Thoracic aorta endothelial cell (primary cell): ENCODE results near the gene MRFAP1L1. TPM values are rescaled to one million over a fixed set of nuclear protein-coding genes. Genes with fewer than 3 reads are reported as not detected.

Source experiments
- total RNA-seq: library from RNA; depleted of rRNA; stranded (reverse); fragments of >200 nt; gene quantifications from 2 replicates; pipeline ENCODE4 v1.2.3, GENCODE V29; 2012

The MRFAP1L1 gene
- 45.0 and 52.9 TPM in 2 replicates for total RNA-seq

GRCh38 chr4:6709230-6710114, at the start of gene MRFAP1L1:
Gene MRFAP1L1 (minus strand): TSS chr4:6709865. CDS start chr4:6709629, 236 bp downstream.

GRCh38 chr4:6716018-6716911, 6.6 kb upstream of the MRFAP1L1 start, which contains the start of gene BLOC1S4:
Gene BLOC1S4 (plus strand): TSS chr4:6716174. CDS start chr4:6716210, 36 bp downstream.

GRCh38 chr4:6693231-6694176, 16.2 kb downstream of the MRFAP1L1 start, which contains the start of gene S100P:
Gene S100P (plus strand): TSS chr4:6693878. CDS start chr4:6693933, 55 bp downstream.

Other genes with a start within 250 kb of the MRFAP1L1 start
- gene PPP2R2C, start 237.3 kb downstream of the MRFAP1L1 start, total RNA-seq: under 0.01 TPM in 1 of 2 replicates, not detected in the other
- gene MAN2B2, start 134.7 kb downstream of the MRFAP1L1 start, total RNA-seq: 12.9 and 14.9 TPM in 2 replicates
- 181 and 216 TPM in 2 replicates for gene MRFAP1, start 69.2 kb downstream of the MRFAP1L1 start, total RNA-seq
- gene S100P, start 16.0 kb downstream of the MRFAP1L1 start, total RNA-seq: not detected in 2 replicates
- gene BLOC1S4, start 6.3 kb upstream of the MRFAP1L1 start, total RNA-seq: 7.2 and 7.8 TPM in 2 replicates
- gene KIAA0232, start 72.9 kb upstream of the MRFAP1L1 start, total RNA-seq: 22.0 and 23.3 TPM in 2 replicates
- gene TBC1D14, start 200.0 kb upstream of the MRFAP1L1 start, total RNA-seq: 32.8 and 34.6 TPM in 2 replicates